Transverse colon (tissue), 4 donors: ENCODE data around the gene CTPS1. TPM values are rescaled to one million over a fixed set of nuclear protein-coding genes. Genes with fewer than 3 reads are reported as not detected.

ENCODE experiments used
- DNase-seq: peaks from one replicate; pipeline ENCODE4 v3.0.0-alpha.2; 2019
- H3K27ac ChIP-seq, 4 donors: fragments of 200-600 bp; sonication (generic); 2 replicates each; pipeline ENCODE4 v1.5.1; 2016 to 2018; ENCODE audit warnings: inconsistent platforms in 4 of 4
- H3K27me3 ChIP-seq: fragments of 200-600 bp; sonication (generic); 2 replicates; pipeline ENCODE4 v1.5.1; 2017; ENCODE audit warnings: inconsistent platforms
- H3K36me3 ChIP-seq, 4 donors: fragments of 200-600 bp; sonication (generic); 2 replicates each; pipeline ENCODE4 v1.5.1; 2017 to 2019; ENCODE audit warnings: inconsistent platforms in 4 of 4
- H3K4me1 ChIP-seq, 4 donors: fragments of 200-600 bp; sonication (generic); 2 replicates each; pipeline ENCODE4 v1.5.1; 2017 to 2020; ENCODE audit warnings: inconsistent platforms in 4 of 4
- H3K4me3 ChIP-seq, 4 donors: fragments of 200-600 bp; sonication (generic); 1 replicate in 1 of 4; 2 replicates in 3 of 4; pipeline versions ENCODE4 v1.5.1 to v1.6.1; 2017 to 2019; ENCODE audit warnings: inconsistent platforms in 4 of 4
- H3K9me3 ChIP-seq, 2 donors: fragments of 200-600 bp; sonication (generic); 2 replicates each; pipeline ENCODE4 v1.5.1; 2017 to 2019; ENCODE audit warnings: inconsistent platforms in 2 of 2
- EP300 ChIP-seq: sonication (generic); formaldehyde crosslinking; IDR thresholded peaks from one replicate; pipeline ENCODE4 v1.6.1; 2017; ENCODE audit warnings: antibody characterized with exemption, low read depth
- POLR2A ChIP-seq: fragments of 450-650 bp; IDR thresholded peaks from one replicate; pipeline ENCODE4 v1.6.1; 2016; ENCODE audit warnings: antibody characterized with exemption, mild to moderate bottlenecking, moderate library complexity
- POLR2AphosphoS5 ChIP-seq, 3 donors: sonication (generic); formaldehyde crosslinking; IDR thresholded peaks; one replicate each; pipeline ENCODE4 v1.6.1; 2016; ENCODE audit warnings: antibody characterized with exemption in 3 of 3
- WGBS, 2 donors: methylation state at CpG; one replicate each; pipeline ENCODE4 v1.1.5; 2018; ENCODE audit warnings: low coverage in 1 of 2; 5-methylcytosine and 5-hydroxymethylcytosine counted together
- in situ Hi-C, 4 donors: fragments of 200-750 bp; cut with MboI; loops; one replicate each; pipeline versions ENCODE4 v1.15.0 to v1.15.1; 2017; ENCODE audit warnings: low sequenced_read_pairs in 3 of 4, low pct_ligation_motif_present in 1 of 4, low pct_unique_long_range_greater_than_20kb in 1 of 4
- intact Hi-C: fragments of 100-400 bp; cut with DNase I; formaldehyde crosslinking; loops from one replicate; pipeline ENCODE4 v1.15.1; 2023; ENCODE audit warnings: low total_unique reads
- total RNA-seq, 4 donors: library from RNA; depleted of rRNA; stranded (reverse); fragments of >200 nt; gene quantifications; one replicate each; pipeline ENCODE4 v1.1.0, GENCODE V29; 2016
- TF ChIP-seq, protein P1 (sequence below), 5 experiments: fragments of 200-600 bp in 3 of 5; fragments of 450-650 bp in 2 of 5; sonication (generic) in 3 of 5; IDR thresholded peaks; 1 replicate in 2 of 5; 2 replicates in 3 of 5; pipeline ENCODE4 v1.5.1; 2016 to 2017; ENCODE audit warnings: antibody characterized with exemption in 5 of 5, inconsistent platforms in 3 of 5, mild to moderate bottlenecking in 2 of 5, moderate library complexity in 1 of 5

Gene CTPS1
- total RNA-seq, 4 donors from 2014 or later: 6.3 to 32.2 (median 19.7) TPM

DNA sequence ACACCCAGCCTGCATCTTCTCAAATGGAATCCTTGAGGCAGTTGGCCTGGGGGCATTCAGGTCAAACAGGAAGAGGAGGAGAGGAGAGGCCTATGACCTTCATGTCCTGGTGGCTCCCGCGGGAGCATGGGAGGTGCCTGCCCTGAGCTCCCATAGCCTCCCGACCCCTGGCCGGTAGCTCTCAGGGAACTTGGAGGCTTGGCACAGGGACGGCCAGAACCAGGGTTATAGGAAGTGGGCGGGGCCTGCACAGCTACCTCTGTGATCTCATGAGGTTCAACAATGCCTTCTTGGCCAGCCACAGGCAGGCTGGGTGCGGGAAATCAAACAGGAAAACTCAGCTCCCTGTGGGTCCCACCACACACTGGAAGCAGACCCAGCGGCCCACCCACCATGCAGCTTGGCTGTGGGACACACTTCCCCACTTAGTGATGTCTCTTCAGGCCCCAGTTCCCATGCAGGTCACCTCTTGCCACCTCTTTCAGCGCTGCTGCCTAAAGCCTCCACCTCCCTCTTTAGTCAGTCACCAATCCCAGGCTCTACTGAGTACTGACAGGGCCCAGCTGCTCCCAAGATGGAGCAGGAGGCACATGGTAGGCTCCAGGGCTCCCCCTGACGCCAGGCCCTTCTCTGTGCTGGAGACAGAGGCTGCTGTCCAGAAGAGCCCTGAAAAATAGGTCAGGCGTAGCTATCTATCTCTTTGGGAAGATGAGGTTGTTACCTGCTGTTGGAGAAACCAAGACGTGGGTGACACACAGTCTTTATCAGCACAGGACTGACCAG, 42.2 kb downstream of the CTPS1 start, which contains the start of gene SLFNL1:
Gene SLFNL1, minus strand, starts transcription at position 200 of the 783 bp plus-strand sequence. CDS start 1,065 bp downstream, outside the sequence.
- H3K4me3 ChIP-seq: no peak within 1 kb of the TSS
- TF ChIP-seq EP300 (no peak), POLR2A (no peak), POLR2AphosphoS5 (IDR thresholded peaks at IDR 0.05) (no peak)
- TF ChIP-seq, protein P1, sequence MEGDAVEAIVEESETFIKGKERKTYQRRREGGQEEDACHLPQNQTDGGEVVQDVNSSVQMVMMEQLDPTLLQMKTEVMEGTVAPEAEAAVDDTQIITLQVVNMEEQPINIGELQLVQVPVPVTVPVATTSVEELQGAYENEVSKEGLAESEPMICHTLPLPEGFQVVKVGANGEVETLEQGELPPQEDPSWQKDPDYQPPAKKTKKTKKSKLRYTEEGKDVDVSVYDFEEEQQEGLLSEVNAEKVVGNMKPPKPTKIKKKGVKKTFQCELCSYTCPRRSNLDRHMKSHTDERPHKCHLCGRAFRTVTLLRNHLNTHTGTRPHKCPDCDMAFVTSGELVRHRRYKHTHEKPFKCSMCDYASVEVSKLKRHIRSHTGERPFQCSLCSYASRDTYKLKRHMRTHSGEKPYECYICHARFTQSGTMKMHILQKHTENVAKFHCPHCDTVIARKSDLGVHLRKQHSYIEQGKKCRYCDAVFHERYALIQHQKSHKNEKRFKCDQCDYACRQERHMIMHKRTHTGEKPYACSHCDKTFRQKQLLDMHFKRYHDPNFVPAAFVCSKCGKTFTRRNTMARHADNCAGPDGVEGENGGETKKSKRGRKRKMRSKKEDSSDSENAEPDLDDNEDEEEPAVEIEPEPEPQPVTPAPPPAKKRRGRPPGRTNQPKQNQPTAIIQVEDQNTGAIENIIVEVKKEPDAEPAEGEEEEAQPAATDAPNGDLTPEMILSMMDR (IDR thresholded peaks at IDR 0.05): no peak
- H3K27me3 ChIP-seq: no peaks in the 10 kb centered on the region
- peaks cover 0 to 7% (median 3%) of the 10 kb centered on the region in 4 donors for H3K4me1 ChIP-seq
- no peak for DNase-seq
- intact Hi-C loops (no loop called here), in situ Hi-C loops (no loop called here)
- no peaks in the 10 kb centered on the region for H3K36me3 ChIP-seq
- H3K27ac ChIP-seq: peak within 1 kb of the TSS in 1 of 4 donors; percentile 30
- H3K9me3 ChIP-seq: no peaks in the 10 kb centered on the region
- WGBS, 2 donors: 62% methylated on average over 12 of the region's 12 CpGs; no CpG with 5 or more reads in 1 of the 2 donors

DNA sequence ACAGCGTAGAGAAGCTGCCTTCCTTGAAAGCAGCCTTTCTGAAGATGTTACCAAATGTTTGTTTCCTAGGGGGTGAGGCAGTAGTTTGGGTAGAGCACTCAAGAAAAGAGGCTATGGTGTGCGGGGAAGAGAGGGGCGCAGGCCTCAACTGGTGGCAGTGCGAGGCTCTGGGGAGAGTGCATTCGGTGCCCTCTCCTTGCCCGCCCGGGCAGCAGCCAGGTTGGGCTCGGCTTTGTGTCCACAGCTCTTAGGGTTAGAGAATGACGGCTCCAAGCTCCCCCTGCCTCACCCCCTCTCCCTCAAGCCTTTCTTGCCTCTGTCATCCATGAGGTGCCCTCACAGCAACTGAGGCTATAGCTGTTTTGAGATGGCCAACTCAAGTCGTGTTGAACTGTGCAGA, 42.9 kb downstream of the CTPS1 start:
- no peak overlapping the region for H3K27ac ChIP-seq
- no peaks in the 10 kb centered on the region for H3K36me3 ChIP-seq
- H3K27me3 ChIP-seq: no peaks in the 10 kb centered on the region
- TF ChIP-seq EP300 (no peak), POLR2A (no peak), POLR2AphosphoS5 (IDR thresholded peaks at IDR 0.05) (no peak)
- TF ChIP-seq, protein P1 (IDR thresholded peaks at IDR 0.05): no peak
- in situ Hi-C loops: no loop called here
- no peak overlapping the region for H3K4me3 ChIP-seq
- no peaks in the 10 kb centered on the region for H3K9me3 ChIP-seq
- no peak for DNase-seq
- intact Hi-C loops: no loop called here
- H3K4me1 ChIP-seq: peaks cover 0 to 7% (median 3%) of the 10 kb centered on the region in 4 donors
- WGBS, 2 donors: 92% methylated on average over 10 of the region's 10 CpGs; no CpG with 5 or more reads in 1 of the 2 donors

DNA sequence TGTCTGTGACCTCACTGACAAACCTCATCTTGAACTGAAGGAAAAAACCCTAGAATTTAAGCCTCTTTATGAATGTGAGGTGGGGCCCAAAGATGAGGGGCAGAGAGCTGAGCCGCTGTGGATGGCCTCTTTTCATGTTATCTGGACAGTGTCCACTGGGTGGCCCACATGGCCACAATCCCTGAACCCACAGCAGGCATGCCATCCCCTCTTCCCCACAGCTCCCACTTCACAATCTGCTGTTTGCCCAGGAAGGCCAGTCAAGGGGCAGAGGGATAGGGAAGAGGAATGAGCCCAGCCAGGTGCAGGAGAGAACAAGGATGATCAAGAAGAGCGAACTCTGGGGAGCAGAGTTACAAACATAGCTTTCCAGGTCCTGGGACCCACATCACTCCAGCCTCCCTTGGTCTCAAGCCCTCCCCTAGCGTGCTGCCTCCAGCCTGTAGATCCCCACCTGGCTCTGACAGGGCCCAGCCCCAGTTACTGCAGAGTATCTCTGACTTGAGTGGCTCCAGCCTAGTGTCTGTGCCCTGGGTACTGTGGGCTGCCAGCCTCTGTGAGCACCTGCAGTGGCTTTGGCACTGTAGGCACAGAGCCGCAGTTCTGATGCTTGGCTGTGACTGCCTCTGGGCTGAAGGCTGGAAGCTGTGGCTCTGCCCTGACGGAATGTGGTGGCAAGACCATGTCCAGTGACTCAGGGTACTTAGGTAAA, 43.9 kb downstream of the CTPS1 start:
- WGBS, 2 donors: 98% methylated on average over 5 of the region's 5 CpGs; no CpG with 5 or more reads in 1 of the 2 donors
- no peak for TF ChIP-seq EP300
- intact Hi-C loops: no loop called here
- Histone ChIP-seq H3K4me1 (peaks cover 0 to 7% (median 3%) of the 10 kb centered on the region in 4 donors), H3K9me3 (no peaks in the 10 kb centered on the region), H3K27ac (no peak overlapping the region), H3K4me3 (no peak overlapping the region), H3K27me3 (no peaks in the 10 kb centered on the region), H3K36me3 (peaks cover 0 to 4% (median 0%) of the 10 kb centered on the region in 4 donors)
- DNase-seq: no peak
- in situ Hi-C loops: no loop called here

DNA sequence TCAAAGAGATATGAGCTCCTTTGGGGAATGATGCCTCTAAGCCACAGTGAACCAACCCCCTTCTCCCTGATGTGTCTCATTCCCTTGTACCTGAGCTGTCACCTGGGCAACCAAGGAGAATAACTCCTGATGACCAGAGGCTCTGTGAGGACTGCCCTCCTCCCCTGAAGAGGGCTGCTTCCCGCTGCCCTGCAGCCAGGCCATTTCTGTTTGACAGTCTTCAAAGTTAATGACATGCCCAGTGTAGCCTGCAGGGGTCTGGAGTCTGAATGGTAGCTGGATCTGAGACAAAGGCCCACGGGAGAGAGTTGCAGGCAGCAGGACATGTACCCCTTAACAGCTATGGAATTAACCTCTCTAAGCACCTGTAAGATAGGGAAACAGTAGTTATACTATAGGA, 45.5 kb downstream of the CTPS1 start:
- Histone ChIP-seq H3K36me3 (peaks cover 0 to 4% (median 0%) of the 10 kb centered on the region in 4 donors), H3K27me3 (no peaks in the 10 kb centered on the region), H3K27ac (no peak overlapping the region), H3K9me3 (no peaks in the 10 kb centered on the region), H3K4me3 (no peak overlapping the region), H3K4me1 (peaks cover 0 to 7% (median 3%) of the 10 kb centered on the region in 4 donors)
- TF ChIP-seq, protein P1 (IDR thresholded peaks at IDR 0.05): no peak
- in situ Hi-C loops: loop anchor here in 1 of 4 donors (25.0 kb wide), 1 partner anchor 212 kb away; the partner anchor contains the start of gene SCMH1
- intact Hi-C loops: no loop called here
- DNase-seq: no peak
- 60 to 88% methylated on average over 1 to 2 of the region's 2 CpGs for WGBS, 2 donors
